Measurements from ENCODE around the gene RASA3. TPM values are rescaled to one million over a fixed set of nuclear protein-coding genes. Genes with fewer than 3 reads are reported as not detected.
"Not testable (repeated sequence)": the region's sequence is repeated elsewhere in the genome, so short reads cannot be mapped to it uniquely, and the experiment has no call there.

Gene RASA3
- total RNA-seq, 2 experiments from 2014 or later, result 36.9 to 39.3 TPM

- H3K9me3 Mint-ChIP-seq (ENCODE audit: insufficient read depth), result no peaks in the 10 kb centered on the region
- no peak for ATAC-seq
- peaks cover 58% of the 10 kb centered on the region for H3K4me1 Mint-ChIP-seq (ENCODE audit: low read depth)
- no peak overlapping the region for H3K4me3 Mint-ChIP-seq
- no peaks in the 10 kb centered on the region for H3K27me3 Mint-ChIP-seq (ENCODE audit: low read depth)
- peaks cover 21% of the 10 kb centered on the region for H3K36me3 Mint-ChIP-seq (ENCODE audit: low read depth)
- POLR2A ChIA-PET, result no interaction called here
- no peak overlapping the region for H3K27ac Mint-ChIP-seq
- DNase-seq, result no peak
- CTCF ChIA-PET, result no interaction called here
Measured at GRCh38 chr13:114116734-114117133, 15.7 kb downstream of the RASA3 start.

- ATAC-seq (no peak), DNase-seq (no peak)
- ChIA-PET CTCF (no interaction called here), POLR2A (no interaction called here)
- Mint-ChIP-seq H3K36me3 (ENCODE audit: low read depth) (peaks cover 21% of the 10 kb centered on the region), H3K9me3 (ENCODE audit: insufficient read depth) (no peaks in the 10 kb centered on the region), H3K4me3 (no peak overlapping the region), H3K4me1 (ENCODE audit: low read depth) (peaks cover 55% of the 10 kb centered on the region), H3K27me3 (ENCODE audit: low read depth) (no peaks in the 10 kb centered on the region), H3K27ac (no peak overlapping the region)
Measured at GRCh38 chr13:114115796-114116195, 16.6 kb downstream of the RASA3 start.

GRCh38 chr13:114115191-114115671 lies 17.2 kb downstream of the RASA3 start:
- peaks cover 25% of the 10 kb centered on the region for H3K36me3 Mint-ChIP-seq (ENCODE audit: low read depth)
- POLR2A ChIA-PET, result interaction anchor here (0.6 to 1.0 kb wide), 2 partner anchors 19 to 27 kb away, joined by 3 read pairs; no protein-coding TSS in a partner anchor
- CTCF ChIA-PET, result interaction anchor here (1.3 kb wide), 1 partner anchor 11 kb away, joined by 3 read pairs; no protein-coding TSS in a partner anchor

GRCh38 chr13:114114666-114115065 lies 17.8 kb downstream of the RASA3 start:
- H3K4me3 Mint-ChIP-seq; ATAC-seq; H3K27me3 Mint-ChIP-seq (ENCODE audit: low read depth); H3K9me3 Mint-ChIP-seq (ENCODE audit: insufficient read depth); H3K27ac Mint-ChIP-seq; DNase-seq: not testable (repeated sequence)
- peaks cover 62% of the 10 kb centered on the region for H3K4me1 Mint-ChIP-seq (ENCODE audit: low read depth)
- POLR2A ChIA-PET, result interaction anchor here (0.6 to 1.0 kb wide), 2 partner anchors 20 to 28 kb away, joined by 3 read pairs; no protein-coding TSS in a partner anchor
- peaks cover 25% of the 10 kb centered on the region for H3K36me3 Mint-ChIP-seq (ENCODE audit: low read depth)
- CTCF ChIA-PET, result interaction anchor here (1.3 kb wide), 1 partner anchor 12 kb away, joined by 3 read pairs; no protein-coding TSS in a partner anchor

More at GRCh38 chr13:114115191-114115671, 17.2 kb downstream of the RASA3 start:
- DNase-seq (no peak), ATAC-seq (no peak)
- no peaks in the 10 kb centered on the region for H3K9me3 Mint-ChIP-seq (ENCODE audit: insufficient read depth)
- peaks cover 56% of the 10 kb centered on the region for H3K4me1 Mint-ChIP-seq (ENCODE audit: low read depth)
- no peak overlapping the region for H3K4me3 Mint-ChIP-seq
- H3K27me3 Mint-ChIP-seq (ENCODE audit: low read depth), result no peaks in the 10 kb centered on the region
- H3K27ac Mint-ChIP-seq, result no peak overlapping the region

- ChIA-PET POLR2A (no interaction called here), CTCF (interaction anchor here (1.3 kb wide), 1 partner anchor 12 kb away, joined by 3 read pairs; no protein-coding TSS in a partner anchor)
- H3K4me3 Mint-ChIP-seq, result no peak overlapping the region
- DNase-seq, result no peak
- H3K27me3 Mint-ChIP-seq (ENCODE audit: low read depth), result no peaks in the 10 kb centered on the region
- peak overlapping the region; percentile 27 for H3K27ac Mint-ChIP-seq
- H3K9me3 Mint-ChIP-seq (ENCODE audit: insufficient read depth), result no peaks in the 10 kb centered on the region
- H3K4me1 Mint-ChIP-seq (ENCODE audit: low read depth), result peaks cover 64% of the 10 kb centered on the region
- no peak for ATAC-seq
- peaks cover 25% of the 10 kb centered on the region for H3K36me3 Mint-ChIP-seq (ENCODE audit: low read depth)
Measured at GRCh38 chr13:114114006-114114640, 18.3 kb downstream of the RASA3 start.

- ATAC-seq; DNase-seq; POLR2A ChIA-PET; H3K27me3 Mint-ChIP-seq (ENCODE audit: low read depth); H3K4me3 Mint-ChIP-seq; H3K9me3 Mint-ChIP-seq (ENCODE audit: insufficient read depth): not testable (repeated sequence)
- H3K36me3 Mint-ChIP-seq (ENCODE audit: low read depth), result peaks cover 28% of the 10 kb centered on the region
- peaks cover 62% of the 10 kb centered on the region for H3K4me1 Mint-ChIP-seq (ENCODE audit: low read depth)
- CTCF ChIA-PET, result interaction anchor here (2.8 kb wide), 1 partner anchor 115 kb away, joined by 10 read pairs; no protein-coding TSS in a partner anchor
- H3K27ac Mint-ChIP-seq, result peak overlapping the region; percentile 39
Measured at GRCh38 chr13:114113395-114113794, 19.0 kb downstream of the RASA3 start.

- ChIA-PET CTCF (interaction anchor here (1.0 to 2.8 kb wide), 3 partner anchors 17 to 116 kb away, joined by 3 to 22 read pairs (median 10); no protein-coding TSS in a partner anchor), POLR2A (interaction anchor here (2.1 kb wide), 1 partner anchor 47 kb away, joined by 9 read pairs; no protein-coding TSS in a partner anchor)
- Mint-ChIP-seq H3K27ac (peak overlapping the region; percentile 39), H3K4me3 (no peak overlapping the region), H3K9me3 (ENCODE audit: insufficient read depth) (no peaks in the 10 kb centered on the region), H3K4me1 (ENCODE audit: low read depth) (peaks cover 62% of the 10 kb centered on the region), H3K27me3 (ENCODE audit: low read depth) (no peaks in the 10 kb centered on the region), H3K36me3 (ENCODE audit: low read depth) (peaks cover 28% of the 10 kb centered on the region)
- DNase-seq (no peak), ATAC-seq (no peak)
Measured at GRCh38 chr13:114112826-114113322, 19.5 kb downstream of the RASA3 start.

- no peak for ATAC-seq
- POLR2A ChIA-PET, result interaction anchor here (2.1 kb wide), 1 partner anchor 47 kb away, joined by 9 read pairs; no protein-coding TSS in a partner anchor
Measured at GRCh38 chr13:114112231-114112825, 20.1 kb downstream of the RASA3 start.

GRCh38 chr13:114111577-114111976 lies 20.8 kb downstream of the RASA3 start:
- CTCF ChIA-PET, result interaction anchor here (0.7 to 2.8 kb wide), 8 partner anchors 19 to 387 kb away, joined by 3 to 22 read pairs (median 6); no protein-coding TSS in a partner anchor
- POLR2A ChIA-PET, result interaction anchor here (2.1 to 3.1 kb wide), 2 partner anchors 19 to 46 kb away, joined by 9 to 29 read pairs; partner anchors contain the start of gene RASA3
- DNase-seq, result peak; percentile 52
- H3K9me3 Mint-ChIP-seq (ENCODE audit: insufficient read depth), result no peaks in the 10 kb centered on the region
- H3K4me3 Mint-ChIP-seq, result no peak overlapping the region
- H3K27me3 Mint-ChIP-seq (ENCODE audit: low read depth), result no peaks in the 10 kb centered on the region
- ATAC-seq, result peak; percentile 22
- peaks cover 57% of the 10 kb centered on the region for H3K4me1 Mint-ChIP-seq (ENCODE audit: low read depth)
- peak overlapping the region; percentile 81 for H3K27ac Mint-ChIP-seq
- H3K36me3 Mint-ChIP-seq (ENCODE audit: low read depth), result peaks cover 24% of the 10 kb centered on the region

More at GRCh38 chr13:114112231-114112825, 20.1 kb downstream of the RASA3 start:
- Mint-ChIP-seq H3K27ac (peak overlapping the region; percentile 81), H3K4me3 (no peak overlapping the region), H3K4me1 (ENCODE audit: low read depth) (peaks cover 58% of the 10 kb centered on the region), H3K9me3 (ENCODE audit: insufficient read depth) (no peaks in the 10 kb centered on the region), H3K27me3 (ENCODE audit: low read depth) (no peaks in the 10 kb centered on the region), H3K36me3 (ENCODE audit: low read depth) (peaks cover 24% of the 10 kb centered on the region)
- CTCF ChIA-PET, result interaction anchor here (1.0 to 2.8 kb wide), 5 partner anchors 18 to 116 kb away, joined by 3 to 22 read pairs (median 10); no protein-coding TSS in a partner anchor
- no peak for DNase-seq

- Mint-ChIP-seq H3K36me3 (ENCODE audit: low read depth) (peaks cover 25% of the 10 kb centered on the region), H3K4me3 (peak overlapping the region; percentile 76), H3K4me1 (ENCODE audit: low read depth) (peaks cover 59% of the 10 kb centered on the region), H3K27ac (peak overlapping the region; percentile 98)
- ATAC-seq, result peak; percentile 34
- ChIA-PET CTCF (interaction anchor here (1.0 to 2.8 kb wide), 11 partner anchors 20 to 386 kb away, joined by 3 to 22 read pairs (median 4); no protein-coding TSS in a partner anchor), POLR2A (interaction anchor here (0.7 to 3.1 kb wide), 5 partner anchors 16 to 45 kb away, joined by 3 to 29 read pairs (median 4); partner anchors contain the start of gene RASA3)
- not testable (repeated sequence) for DNase-seq; H3K9me3 Mint-ChIP-seq (ENCODE audit: insufficient read depth); H3K27me3 Mint-ChIP-seq (ENCODE audit: low read depth)
Measured at GRCh38 chr13:114110830-114111189, 21.6 kb downstream of the RASA3 start.

GRCh38 chr13:114110091-114110829 lies 22.2 kb downstream of the RASA3 start:
- CTCF ChIA-PET, result interaction anchor here (1.0 to 2.8 kb wide), 12 partner anchors 17 to 386 kb away, joined by 3 to 22 read pairs (median 4); no protein-coding TSS in a partner anchor
- Mint-ChIP-seq H3K27ac (peak overlapping the region; percentile 98), H3K36me3 (ENCODE audit: low read depth) (peaks cover 23% of the 10 kb centered on the region), H3K4me1 (ENCODE audit: low read depth) (peaks cover 53% of the 10 kb centered on the region), H3K27me3 (ENCODE audit: low read depth) (no peaks in the 10 kb centered on the region), H3K4me3 (peak overlapping the region; percentile 76), H3K9me3 (ENCODE audit: insufficient read depth) (no peaks in the 10 kb centered on the region)
- DNase-seq (peak; percentile 88), ATAC-seq (peak; percentile 94)
- POLR2A ChIA-PET, result interaction anchor here (0.7 to 3.1 kb wide), 5 partner anchors 16 to 45 kb away, joined by 3 to 29 read pairs (median 4); partner anchors contain the start of gene RASA3

Data from activated CD8-positive, alpha-beta T cell treated with anti-CD3 and anti-CD28 coated beads, Interleukin-2, amount 10 ng/mL, durations not matched to agents 7 days and 5 days (primary cell).